ENCODE measurements around the gene RAB44.

- TF ChIP-seq CTCF (IDR thresholded peaks at IDR 0.05) (no peak), EP300 (IDR thresholded peaks at IDR 0.05) (no peak), POLR2A (IDR thresholded peaks at IDR 0.05) (no peak)
Measured at GRCh38 chr6:36776167-36776566, 78.5 kb downstream of the RAB44 start.
